Fibroblast of the conjunctiva (primary cell): ENCODE data around the gene USP6NL.
A peak's percentile ranks its signal among the peaks of the same experiment; 100 is the strongest.

ENCODE experiments used
- DNase-seq: peaks from one replicate; pipeline ENCODE4 v3.0.0-alpha.2; 2010; ENCODE audit warnings: low read depth

The USP6NL gene

GRCh38 chr10:11478807-11479206 is 132.6 kb downstream of the USP6NL start:
- peak; percentile 16 for DNase-seq

- no peak for DNase-seq
These were observed 135.5 kb downstream of the USP6NL start for GRCh38 chr10:11475831-11476434.

DNA sequence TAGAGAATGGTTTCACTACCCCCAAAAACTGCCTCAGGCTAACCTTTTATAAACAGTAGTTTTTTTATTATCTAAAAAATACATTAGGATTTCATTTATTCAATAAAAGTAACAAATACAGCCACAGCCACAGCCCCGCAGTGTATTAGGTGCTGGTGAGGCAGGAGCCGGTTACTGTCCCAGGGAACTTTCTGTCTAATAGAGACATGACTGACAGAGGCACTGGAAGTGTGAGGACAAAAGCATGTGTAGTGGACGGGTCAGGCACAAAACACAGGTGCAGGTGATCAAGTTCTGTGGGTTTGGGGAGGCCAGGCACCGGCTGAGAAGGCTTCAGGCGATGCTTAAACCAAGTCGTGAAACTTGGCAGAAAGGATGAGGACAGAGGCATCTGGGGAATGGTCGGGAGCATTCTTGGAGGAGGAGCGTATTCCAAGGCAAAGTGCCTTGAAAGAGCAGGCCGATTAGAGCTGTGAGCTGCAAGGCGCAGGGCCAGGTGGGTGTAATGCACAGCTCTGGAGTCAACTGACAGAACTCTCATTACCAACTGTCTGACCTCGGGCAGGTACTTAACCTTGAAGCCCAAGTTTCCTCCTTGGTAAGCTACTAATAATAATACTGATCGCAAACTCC is 138.2 kb downstream of the USP6NL start:
- DNase-seq = no peak

- peak; percentile 41 for DNase-seq
These were observed 139.2 kb downstream of the USP6NL start for GRCh38 chr10:11472158-11472753.

DNA sequence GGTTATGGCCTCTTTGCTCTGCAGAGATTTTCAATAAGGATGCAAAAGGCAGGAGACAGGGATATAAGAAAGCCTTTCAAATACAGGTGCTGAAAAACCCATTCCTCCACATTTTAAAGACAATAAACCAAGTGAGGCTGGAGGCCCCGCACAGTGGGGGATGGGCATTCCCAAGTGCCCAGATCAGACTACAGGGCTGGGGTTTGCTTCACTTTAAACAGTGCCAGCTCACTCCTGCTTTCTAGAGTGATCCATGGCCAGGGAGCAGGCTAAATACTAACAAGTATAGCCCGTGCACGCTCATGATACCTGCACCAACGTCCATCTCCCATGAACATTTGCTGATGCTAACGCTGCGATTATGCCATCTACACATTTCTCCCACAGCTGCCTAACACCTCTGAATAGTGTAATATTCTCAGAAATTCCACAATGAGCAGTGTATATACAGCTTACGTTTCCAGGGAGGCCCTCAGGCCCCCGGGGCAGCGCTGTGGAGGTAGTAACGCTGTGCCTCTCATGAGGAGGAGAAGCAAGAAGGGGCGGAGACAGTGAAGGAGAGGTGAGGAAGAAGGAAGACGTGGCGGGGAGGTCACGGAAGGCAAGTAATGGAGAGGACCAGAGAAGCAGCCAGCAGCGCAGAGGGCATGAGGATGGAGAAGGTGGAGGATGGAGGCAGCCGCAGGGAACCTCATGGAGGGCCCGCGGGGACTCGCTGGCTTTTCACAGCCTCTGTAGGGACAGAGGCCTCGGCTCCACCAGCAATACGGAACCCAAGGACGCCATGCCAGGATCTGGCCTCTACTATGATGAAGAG is 141.7 kb downstream of the USP6NL start:
- DNase-seq = no peak

DNA sequence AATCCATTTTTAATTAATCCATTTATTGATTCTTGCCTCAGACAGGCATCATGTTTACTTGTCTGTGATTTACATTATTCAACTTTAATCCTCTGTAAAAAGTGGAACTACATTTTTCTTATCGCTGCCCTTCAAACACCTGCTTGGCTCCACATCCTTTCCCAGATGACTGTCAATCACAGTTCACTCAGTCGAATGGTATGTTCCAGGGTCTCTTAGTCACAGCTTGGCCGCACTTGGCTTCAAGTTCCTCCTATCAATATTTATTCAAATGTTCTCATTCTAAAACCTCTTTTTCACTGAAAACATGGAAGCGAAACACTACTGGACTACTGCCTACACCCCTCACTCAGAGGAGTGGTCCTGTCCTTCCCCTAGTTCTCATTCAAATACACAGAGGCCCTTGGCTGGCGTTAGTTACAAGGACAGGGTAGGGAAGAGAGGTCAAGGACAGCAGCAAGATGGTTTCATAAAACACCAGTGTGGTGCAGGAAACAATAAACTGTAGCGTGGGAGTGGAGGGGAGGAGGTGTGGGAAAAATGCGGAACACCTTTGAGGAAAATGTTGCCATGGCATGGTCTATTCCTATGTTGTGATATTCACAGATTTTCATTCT is 143.2 kb downstream of the USP6NL start:
- DNase-seq = no peak

DNA sequence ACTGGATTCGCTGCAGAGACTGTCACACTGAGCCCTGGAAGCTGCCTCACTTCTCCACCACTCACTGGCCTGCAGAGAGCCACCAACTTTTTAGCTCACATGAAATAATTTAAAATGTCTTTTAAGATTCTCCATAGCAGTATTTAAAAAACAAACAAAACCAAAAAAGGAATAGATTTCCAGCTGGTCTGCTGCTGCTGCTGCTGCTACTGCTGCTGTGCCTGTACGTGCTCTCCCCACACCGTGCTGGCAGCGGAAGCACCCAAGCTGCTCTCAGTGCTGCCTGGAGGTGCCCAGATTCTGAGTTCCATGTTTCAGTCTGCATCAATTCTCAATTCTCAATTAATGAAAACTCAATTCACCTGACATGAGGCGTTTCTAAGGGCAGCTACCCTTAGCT is 146.0 kb downstream of the USP6NL start:
- DNase-seq = no peak

DNA sequence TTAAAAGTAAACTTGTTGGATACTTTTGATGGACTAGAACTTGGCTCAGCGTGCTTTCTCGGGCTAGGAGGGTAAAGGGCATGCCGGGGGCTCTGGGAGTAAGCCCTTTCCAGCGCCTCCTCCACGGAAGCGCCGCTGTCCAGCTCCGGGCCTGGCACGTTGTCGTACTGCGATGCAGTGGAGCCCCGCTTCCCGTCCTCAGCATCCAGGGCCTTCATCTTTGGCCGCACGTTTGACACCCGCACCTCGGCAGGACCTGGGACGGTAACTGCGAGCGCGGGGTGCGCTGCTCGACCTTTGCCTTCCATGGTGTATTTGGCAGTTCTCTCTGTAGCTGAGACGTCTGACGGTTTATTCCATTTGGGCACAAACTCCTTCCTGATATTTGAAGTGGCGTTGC is 148.3 kb downstream of the USP6NL start:
- DNase-seq = no peak

DNA sequence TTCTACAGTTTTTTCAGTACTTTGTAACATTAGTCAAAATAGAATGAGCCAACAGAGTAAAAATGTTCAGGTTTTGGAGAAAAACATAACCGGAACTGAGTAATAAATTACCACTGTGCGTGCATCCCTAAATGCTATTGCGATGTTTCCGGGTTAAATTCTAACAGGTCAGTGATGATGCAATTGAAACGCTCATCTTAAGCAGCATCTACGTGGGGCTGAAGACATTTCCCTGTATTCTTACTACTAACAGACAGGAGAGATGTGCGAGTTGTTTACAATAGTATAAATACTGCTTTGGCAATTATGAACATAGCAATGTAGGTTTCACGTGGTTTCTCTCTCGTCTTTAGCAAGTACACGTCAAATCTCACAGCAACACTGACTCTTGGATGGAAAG is 149.4 kb downstream of the USP6NL start:
- no peak for DNase-seq

GRCh38 chr10:11457336-11457735 is 154.1 kb downstream of the USP6NL start:
- DNase-seq = no peak

DNA sequence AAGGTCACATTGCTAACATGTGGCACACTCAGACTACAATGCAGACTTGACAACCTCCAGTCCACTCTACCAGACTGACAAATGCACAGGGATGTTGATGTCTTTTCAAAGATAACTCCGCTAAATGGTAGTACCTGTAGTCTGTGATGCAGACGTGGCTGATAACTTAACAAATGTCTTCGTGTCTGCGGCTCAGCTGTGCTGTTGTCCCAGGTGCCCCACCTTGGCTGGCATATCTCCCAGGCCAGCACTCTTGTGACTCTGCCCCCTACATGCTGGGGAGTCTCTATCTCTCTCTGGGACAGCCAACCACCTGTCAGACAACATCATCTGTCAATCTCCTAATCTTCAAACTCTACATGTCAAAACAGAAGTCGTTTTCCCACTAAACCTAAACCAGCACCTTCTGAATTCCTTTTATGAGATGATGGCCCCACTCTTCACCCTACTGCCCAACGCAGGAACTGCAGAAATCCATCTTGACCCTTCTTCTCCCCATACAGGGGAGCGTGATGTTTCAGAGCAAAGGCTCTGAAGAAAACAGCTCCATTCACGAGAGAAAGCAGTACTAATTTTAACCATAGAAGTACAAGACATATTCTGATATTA is 156.4 kb downstream of the USP6NL start:
- DNase-seq = no peak

- DNase-seq = no peak
These were observed 157.3 kb downstream of the USP6NL start for GRCh38 chr10:11454160-11454559.

DNA sequence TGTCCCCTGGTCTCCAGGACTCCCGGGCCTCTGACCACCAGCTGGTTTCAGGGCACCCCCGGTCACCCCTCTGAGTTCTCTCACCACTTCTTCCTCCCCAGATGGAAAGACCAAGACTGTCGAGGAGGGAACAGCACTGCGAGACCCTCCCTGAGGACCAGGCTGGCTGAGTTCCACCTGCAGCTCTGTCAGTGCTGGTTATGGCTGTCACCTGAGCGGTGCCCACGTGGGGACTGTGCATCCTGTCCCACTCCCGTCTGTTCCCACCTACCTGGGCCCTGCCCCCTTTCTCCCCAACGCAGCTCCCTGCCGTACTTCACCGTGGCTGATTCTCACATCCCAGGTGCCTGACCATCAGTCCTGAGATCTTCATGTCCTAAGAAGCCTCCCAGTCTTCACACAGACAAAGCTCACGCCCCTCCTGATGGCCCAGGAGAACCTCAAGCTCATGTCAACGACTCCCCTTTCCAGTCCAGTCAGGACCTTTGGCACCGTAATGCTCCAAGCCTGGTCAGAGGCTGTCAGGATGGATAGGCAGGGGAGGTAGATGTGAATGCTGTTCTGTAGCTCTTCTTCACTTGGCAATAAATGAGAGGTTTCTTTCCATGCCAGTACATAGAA is 159.7 kb downstream of the USP6NL start:
- no peak for DNase-seq

DNA sequence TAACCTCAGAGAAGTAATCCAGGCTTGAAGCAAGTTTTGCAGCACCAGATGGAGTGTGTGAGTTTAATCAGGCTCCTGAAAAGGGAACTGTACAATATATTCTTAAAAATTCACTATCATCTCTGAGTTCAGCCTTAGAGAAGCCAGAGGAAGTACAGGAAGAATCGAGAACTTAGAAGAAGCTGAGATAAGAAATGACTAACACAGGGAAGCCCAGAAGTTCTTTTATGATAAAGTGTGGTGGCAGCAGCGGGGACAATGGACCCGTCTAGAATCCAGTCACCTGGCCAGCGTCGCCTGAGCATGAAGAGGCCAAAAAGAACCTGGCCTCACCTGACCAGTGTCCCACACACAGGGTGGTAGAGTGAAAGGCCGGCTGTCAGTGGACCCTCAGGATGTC is 161.0 kb downstream of the USP6NL start:
- DNase-seq = no peak

DNA sequence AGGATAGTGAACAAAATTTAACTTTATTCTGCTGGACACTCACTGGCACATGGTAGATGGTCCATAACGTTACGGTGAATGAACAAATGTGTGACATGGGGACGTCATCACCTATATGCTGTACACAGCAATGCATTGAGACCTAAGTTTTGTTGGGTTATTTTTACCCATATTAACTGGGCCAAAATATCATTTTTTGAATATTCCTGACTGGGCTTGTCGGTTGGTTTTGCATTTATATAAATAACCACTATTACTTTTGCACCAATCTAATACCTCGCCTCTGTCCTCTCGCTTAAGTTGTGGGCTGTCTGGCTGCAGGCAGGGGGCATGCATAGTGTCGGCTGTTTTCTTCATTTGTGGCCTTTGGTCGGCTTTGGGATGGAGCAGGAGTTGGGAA is 161.7 kb downstream of the USP6NL start:
- no peak for DNase-seq

DNA sequence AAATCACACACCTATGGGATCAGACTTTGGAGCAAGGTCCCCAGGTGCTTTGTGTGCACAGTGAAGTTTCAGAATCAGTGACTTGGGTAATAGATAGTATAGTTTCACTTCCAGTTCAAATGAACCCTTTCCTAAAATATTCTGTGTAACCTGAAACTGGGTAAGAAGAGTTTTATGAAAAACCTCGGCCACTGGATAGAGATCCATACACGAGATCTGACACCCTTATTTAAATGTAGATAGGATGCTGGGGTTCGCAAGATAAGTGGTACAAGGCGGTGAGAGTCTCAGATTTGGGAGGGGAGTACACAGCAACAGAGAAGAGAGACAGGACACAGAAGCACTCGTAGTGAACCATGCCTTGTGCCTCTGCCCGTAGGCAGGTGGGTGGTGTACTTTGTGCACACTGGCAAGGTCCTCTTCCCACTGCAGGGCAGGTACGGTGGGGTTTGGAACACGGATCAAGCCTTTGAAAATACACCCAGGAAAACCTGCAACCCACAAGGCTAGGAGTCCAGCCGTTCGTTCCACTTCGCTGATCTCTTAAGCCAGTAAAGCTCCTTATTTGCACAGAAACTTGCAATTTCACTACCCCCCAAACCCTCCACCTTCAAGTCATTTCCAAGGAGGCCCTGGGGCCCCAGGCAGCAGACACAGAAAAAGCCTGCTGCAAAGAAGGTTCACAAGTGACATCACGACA is 162.8 kb downstream of the USP6NL start:
- DNase-seq = no peak

DNA sequence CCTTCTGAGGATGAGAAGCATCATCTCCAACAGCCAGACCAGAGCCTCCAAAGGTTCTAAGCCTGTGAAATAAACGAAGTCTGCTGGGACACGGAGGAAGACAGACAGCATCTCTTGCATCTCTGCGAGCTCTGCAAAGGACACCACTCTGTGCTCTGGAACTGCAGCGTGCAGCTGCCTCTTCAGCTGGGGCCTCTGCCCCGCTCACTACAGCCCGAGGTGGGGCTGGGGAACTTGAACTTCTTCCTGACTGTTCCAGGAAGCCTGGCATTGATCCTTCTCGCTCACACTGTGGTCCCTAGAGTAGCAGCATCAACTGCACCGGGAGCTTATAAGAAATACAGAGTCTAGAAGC is 163.3 kb downstream of the USP6NL start:
- no peak for DNase-seq

- no peak for DNase-seq
These were observed 163.9 kb downstream of the USP6NL start for GRCh38 chr10:11447586-11447985.

GRCh38 chr10:11446864-11447263 is 164.6 kb downstream of the USP6NL start:
- no peak for DNase-seq

DNA sequence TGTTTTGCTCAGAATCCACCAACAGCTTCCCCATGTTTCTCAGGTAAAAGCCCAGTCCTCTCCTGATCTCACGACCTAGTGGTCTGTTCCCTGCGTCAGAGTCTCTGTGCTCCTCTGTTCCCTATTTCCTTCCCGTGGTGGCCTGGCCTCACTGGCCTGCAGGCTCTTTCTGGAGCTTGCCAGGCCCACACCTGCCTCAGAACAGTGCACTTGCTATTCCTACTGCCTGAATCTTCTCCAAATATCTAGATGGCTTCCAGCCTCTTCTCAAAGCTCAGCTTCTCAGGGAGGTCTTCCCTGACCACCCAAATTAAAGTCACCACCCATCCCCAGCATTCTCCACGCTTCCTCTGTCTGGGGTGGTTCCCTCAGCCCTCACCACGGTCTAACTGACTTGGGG is 165.3 kb downstream of the USP6NL start:
- DNase-seq = no peak
